Activated CD4-positive, alpha-beta T cell treated with anti-CD3 and anti-CD28 coated beads, Interleukin-2, amount 10 ng/mL, durations not matched to agents 24 days and 14 days (primary cell): ENCODE data around the gene ATXN2. TPM values are rescaled to one million over a fixed set of nuclear protein-coding genes. Genes with fewer than 3 reads are reported as not detected.
"Not testable (repeated sequence)": the region's sequence is repeated elsewhere in the genome, so short reads cannot be mapped to it uniquely, and the experiment has no call there.

Experiments used
- DNase-seq: peaks from one replicate; pipeline ENCODE4 v3.0.0; 2022
- H3K27ac Mint-ChIP-seq: one replicate; pipeline ENCODE4 v1.8.0; 2022; ENCODE audit warnings: mild to moderate bottlenecking, mixed read lengths
- H3K27me3 Mint-ChIP-seq: one replicate; pipeline ENCODE4 v1.8.0; 2022; ENCODE audit warnings: mixed read lengths
- H3K36me3 Mint-ChIP-seq: one replicate; pipeline ENCODE4 v1.8.0; 2022; ENCODE audit warnings: low read depth, mild to moderate bottlenecking, mixed read lengths
- H3K4me1 Mint-ChIP-seq: one replicate; pipeline ENCODE4 v1.8.0; 2021; ENCODE audit warnings: mixed read lengths
- H3K4me3 Mint-ChIP-seq: one replicate; pipeline ENCODE4 v1.8.0; 2022; ENCODE audit warnings: mild to moderate bottlenecking, moderate library complexity, mixed read lengths
- H3K9me3 Mint-ChIP-seq: one replicate; pipeline ENCODE4 v1.8.0; 2021; ENCODE audit warnings: mixed read lengths
- intact Hi-C: fragments of 100-400 bp; cut with micrococcal nuclease; formaldehyde crosslinking; loops from one replicate; pipeline ENCODE4 v1.15.1; 2023
- total RNA-seq: library from RNA; stranded (reverse); gene quantifications from 2 replicates; pipeline ENCODE4 v1.2.3, GENCODE V29; 2022

Gene ATXN2
- total RNA-seq, 1 donor from 2014 or later: 53.0 TPM

DNA sequence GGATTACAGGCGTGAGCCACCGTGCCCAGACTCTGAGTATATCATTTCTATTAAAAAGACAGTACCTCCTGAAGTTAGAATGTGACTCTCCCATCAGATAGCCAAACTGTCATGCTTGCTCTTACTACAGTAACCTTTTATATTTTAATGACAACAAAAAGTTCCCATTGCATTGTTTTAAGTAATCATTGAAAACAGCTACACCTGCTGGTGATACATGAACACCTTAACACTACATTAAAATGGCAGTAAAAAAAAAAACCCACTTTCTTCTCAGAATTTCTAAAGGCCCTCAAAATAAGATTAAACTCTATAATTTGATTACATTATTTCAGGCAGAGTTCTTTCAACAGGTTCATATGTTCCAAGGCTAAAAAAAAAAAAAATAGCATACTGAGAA, 116.7 kb downstream of the ATXN2 start:
- H3K4me1 Mint-ChIP-seq: no peaks in the 10 kb centered on the region
- no peaks in the 10 kb centered on the region for H3K27me3 Mint-ChIP-seq
- peaks cover 33% of the 10 kb centered on the region for H3K36me3 Mint-ChIP-seq
- no peak for DNase-seq
- no peak overlapping the region for H3K4me3 Mint-ChIP-seq
- intact Hi-C loops: loop anchor here (1.0 kb wide), 1 partner anchor 85 kb away; no protein-coding TSS in a partner anchor
- H3K9me3 Mint-ChIP-seq: no peaks in the 10 kb centered on the region
- no peak overlapping the region for H3K27ac Mint-ChIP-seq

GRCh38 chr12:111471236-111471635, 127.9 kb downstream of the ATXN2 start:
- no peak for DNase-seq
- H3K4me3 Mint-ChIP-seq: no peak overlapping the region
- H3K9me3 Mint-ChIP-seq: no peaks in the 10 kb centered on the region
- H3K4me1 Mint-ChIP-seq: peaks cover 4% of the 10 kb centered on the region
- H3K27ac Mint-ChIP-seq: no peak overlapping the region
- peaks cover 32% of the 10 kb centered on the region for H3K36me3 Mint-ChIP-seq
- H3K27me3 Mint-ChIP-seq: no peaks in the 10 kb centered on the region
- intact Hi-C loops: no loop called here

DNA sequence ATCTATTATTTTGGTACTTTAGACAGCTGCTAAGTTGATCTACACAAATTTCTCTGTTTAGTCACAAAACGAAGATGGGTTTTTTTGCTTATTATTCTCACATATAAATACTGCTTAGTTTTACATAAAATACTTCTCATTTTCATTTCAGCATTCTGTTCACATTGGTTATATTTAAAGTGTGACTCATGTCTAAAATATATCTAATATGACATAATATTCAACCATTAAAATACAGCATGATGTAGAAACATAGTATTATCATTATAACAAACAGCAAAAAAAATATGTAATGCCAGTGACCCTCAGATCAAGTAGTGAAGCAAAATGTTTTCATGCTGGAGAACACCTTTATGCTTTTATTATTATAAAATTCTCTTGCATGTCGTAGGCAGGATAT, 129.7 kb downstream of the ATXN2 start:
- Mint-ChIP-seq H3K27me3 (no peaks in the 10 kb centered on the region), H3K36me3 (peaks cover 27% of the 10 kb centered on the region), H3K4me1 (peaks cover 4% of the 10 kb centered on the region), H3K4me3 (no peak overlapping the region), H3K9me3 (no peaks in the 10 kb centered on the region), H3K27ac (no peak overlapping the region)
- intact Hi-C loops: no loop called here
- no peak for DNase-seq

GRCh38 chr12:111467857-111468241, 131.3 kb downstream of the ATXN2 start:
- no peak overlapping the region for H3K4me3 Mint-ChIP-seq
- no peaks in the 10 kb centered on the region for H3K9me3 Mint-ChIP-seq
- intact Hi-C loops: no loop called here
- peaks cover 19% of the 10 kb centered on the region for H3K36me3 Mint-ChIP-seq
- H3K27ac Mint-ChIP-seq: no peak overlapping the region
- H3K27me3 Mint-ChIP-seq: no peaks in the 10 kb centered on the region
- H3K4me1 Mint-ChIP-seq: peaks cover 2% of the 10 kb centered on the region
- no peak for DNase-seq

DNA sequence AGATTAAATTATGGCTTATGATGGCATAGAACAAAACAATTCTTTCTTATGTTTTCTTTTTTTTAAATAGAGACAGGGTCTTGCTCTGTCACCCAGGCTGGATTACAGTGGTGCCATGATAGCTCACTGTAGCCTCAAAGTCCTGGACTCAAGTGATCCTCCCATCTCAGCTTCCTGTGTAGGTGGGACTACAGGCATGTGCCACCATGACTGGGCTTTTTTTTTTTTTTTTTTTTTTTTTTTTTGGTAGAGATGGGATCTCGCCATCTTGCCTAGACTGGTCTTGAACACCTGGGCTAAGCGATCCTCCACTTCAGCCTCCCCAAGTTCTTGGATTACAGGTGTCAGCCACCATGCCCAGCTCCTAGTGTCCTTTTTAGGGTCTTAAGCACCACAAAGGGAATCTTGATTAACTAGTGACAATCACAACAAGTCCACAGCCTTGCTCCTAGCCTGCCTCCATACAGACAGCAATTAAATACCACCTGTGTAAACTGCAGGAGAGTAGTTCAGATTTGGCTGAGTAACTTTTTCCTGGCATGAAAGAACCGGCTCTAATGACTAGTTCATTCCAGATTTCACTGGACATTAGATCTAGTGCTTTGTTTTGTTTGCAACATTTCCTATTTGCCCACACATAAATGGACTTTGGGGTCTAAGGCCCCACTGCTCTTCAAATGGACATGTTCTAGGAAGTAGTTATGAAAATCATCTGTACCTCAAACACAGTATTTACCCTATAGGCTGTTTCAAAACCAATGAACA, 131.8 kb downstream of the ATXN2 start:
- peaks cover 4% of the 10 kb centered on the region for H3K4me1 Mint-ChIP-seq
- peaks cover 19% of the 10 kb centered on the region for H3K36me3 Mint-ChIP-seq
- H3K4me3 Mint-ChIP-seq: no peak overlapping the region
- no peak overlapping the region for H3K27ac Mint-ChIP-seq
- DNase-seq: no peak
- H3K27me3 Mint-ChIP-seq: no peaks in the 10 kb centered on the region
- intact Hi-C loops: no loop called here
- no peaks in the 10 kb centered on the region for H3K9me3 Mint-ChIP-seq

- H3K4me3 Mint-ChIP-seq: no peak overlapping the region
- no peak for DNase-seq
- no peaks in the 10 kb centered on the region for H3K27me3 Mint-ChIP-seq
- H3K36me3 Mint-ChIP-seq: peaks cover 12% of the 10 kb centered on the region
- intact Hi-C loops: no loop called here
- H3K9me3 Mint-ChIP-seq: no peaks in the 10 kb centered on the region
- no peak overlapping the region for H3K27ac Mint-ChIP-seq
- H3K4me1 Mint-ChIP-seq: peaks cover 2% of the 10 kb centered on the region
Measured at GRCh38 chr12:111462210-111462769, 136.8 kb downstream of the ATXN2 start.

DNA sequence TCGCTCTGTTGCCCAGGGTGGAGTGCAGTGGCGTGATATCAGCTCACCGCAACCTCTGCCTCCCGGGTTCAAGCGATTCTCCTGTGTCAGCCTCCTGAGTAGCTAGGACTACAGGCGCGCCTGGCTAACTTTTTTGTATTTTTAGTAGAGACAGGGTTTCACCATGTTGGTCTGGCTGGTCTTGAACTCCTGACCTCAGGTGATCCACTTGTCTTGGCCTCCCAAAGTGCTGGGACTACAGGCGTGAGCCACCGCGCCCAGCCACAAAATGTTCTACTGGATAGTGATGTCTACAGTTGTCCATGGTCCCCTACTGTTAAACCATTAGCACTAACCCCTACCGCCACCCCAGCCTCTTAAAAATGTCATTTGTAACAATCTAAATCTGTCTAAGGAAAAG, 139.0 kb downstream of the ATXN2 start:
- not testable (repeated sequence) for H3K27ac Mint-ChIP-seq

GRCh38 chr12:111458546-111459172, 140.5 kb downstream of the ATXN2 start:
- intact Hi-C loops: no loop called here
- H3K36me3 Mint-ChIP-seq: peaks cover 26% of the 10 kb centered on the region
- no peaks in the 10 kb centered on the region for H3K27me3 Mint-ChIP-seq
- DNase-seq: no peak
- H3K9me3 Mint-ChIP-seq: no peaks in the 10 kb centered on the region
- no peak overlapping the region for H3K4me3 Mint-ChIP-seq
- H3K4me1 Mint-ChIP-seq: peaks cover 4% of the 10 kb centered on the region
- no peak overlapping the region for H3K27ac Mint-ChIP-seq

More for the DNA sequence above, 139.0 kb downstream of the ATXN2 start:
- H3K4me1 Mint-ChIP-seq, H3K9me3 Mint-ChIP-seq, DNase-seq, H3K4me3 Mint-ChIP-seq, H3K27me3 Mint-ChIP-seq, intact Hi-C loops: not testable (repeated sequence)
- peaks cover 20% of the 10 kb centered on the region for H3K36me3 Mint-ChIP-seq

DNA sequence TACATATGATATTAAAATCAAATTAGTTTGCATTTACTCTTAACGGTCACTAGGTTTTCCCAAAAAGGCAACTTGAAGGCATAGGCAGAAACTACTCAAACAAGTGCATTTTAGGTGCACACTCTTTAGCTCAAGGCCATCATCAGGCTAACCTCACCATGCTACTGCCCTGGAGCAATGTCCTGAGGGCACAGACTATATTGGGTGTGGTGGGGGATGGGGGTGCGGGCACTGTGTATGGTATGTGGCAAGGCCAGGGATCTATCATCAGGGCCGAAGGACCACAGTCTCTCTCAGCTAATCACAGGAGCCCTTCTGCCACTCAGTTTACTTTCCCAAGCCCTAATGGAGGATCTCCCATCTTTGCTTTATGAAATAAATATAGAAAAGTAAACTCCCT, 141.5 kb downstream of the ATXN2 start:
- intact Hi-C loops: no loop called here
- no peaks in the 10 kb centered on the region for H3K27me3 Mint-ChIP-seq
- H3K9me3 Mint-ChIP-seq: no peaks in the 10 kb centered on the region
- no peak overlapping the region for H3K4me3 Mint-ChIP-seq
- H3K27ac Mint-ChIP-seq: no peak overlapping the region
- peaks cover 28% of the 10 kb centered on the region for H3K36me3 Mint-ChIP-seq
- DNase-seq: no peak
- peaks cover 4% of the 10 kb centered on the region for H3K4me1 Mint-ChIP-seq

DNA sequence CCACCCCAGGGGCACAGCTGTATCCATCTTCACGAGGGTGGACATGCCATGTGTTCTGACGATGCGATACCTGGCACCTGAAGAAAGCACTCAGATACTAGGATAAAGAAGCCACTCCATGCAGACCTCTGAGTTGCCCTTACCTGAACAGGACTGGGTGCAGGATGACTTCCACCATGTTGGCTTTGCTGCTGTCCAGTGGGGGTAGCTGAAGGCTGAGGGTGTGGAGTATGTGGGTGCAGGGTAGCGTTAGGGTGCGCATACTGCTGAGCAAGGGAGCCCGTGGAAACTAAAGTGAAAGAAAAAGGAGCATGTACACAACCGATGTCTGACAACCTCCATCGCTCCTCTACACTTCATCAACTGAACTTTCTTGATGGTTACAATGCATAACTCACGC, 142.0 kb downstream of the ATXN2 start:
- Mint-ChIP-seq H3K4me3 (no peak overlapping the region), H3K4me1 (peaks cover 2% of the 10 kb centered on the region), H3K27me3 (no peaks in the 10 kb centered on the region), H3K27ac (no peak overlapping the region), H3K36me3 (peaks cover 28% of the 10 kb centered on the region), H3K9me3 (no peaks in the 10 kb centered on the region)
- intact Hi-C loops: no loop called here
- DNase-seq: no peak

GRCh38 chr12:111455448-111456320, 143.4 kb downstream of the ATXN2 start:
- H3K27ac Mint-ChIP-seq: no peak overlapping the region

GRCh38 chr12:111454716-111455447, 144.2 kb downstream of the ATXN2 start:
- peaks cover 19% of the 10 kb centered on the region for H3K4me1 Mint-ChIP-seq
- no peaks in the 10 kb centered on the region for H3K9me3 Mint-ChIP-seq
- no peak overlapping the region for H3K4me3 Mint-ChIP-seq
- H3K36me3 Mint-ChIP-seq: peaks cover 47% of the 10 kb centered on the region
- no peak overlapping the region for H3K27ac Mint-ChIP-seq
- no peak for DNase-seq
- no peaks in the 10 kb centered on the region for H3K27me3 Mint-ChIP-seq
- intact Hi-C loops: no loop called here

More at GRCh38 chr12:111455448-111456320, 143.4 kb downstream of the ATXN2 start:
- DNase-seq: no peak
- no peak overlapping the region for H3K4me3 Mint-ChIP-seq
- H3K36me3 Mint-ChIP-seq: peaks cover 39% of the 10 kb centered on the region
- H3K9me3 Mint-ChIP-seq: no peaks in the 10 kb centered on the region
- H3K27me3 Mint-ChIP-seq: no peaks in the 10 kb centered on the region
- H3K4me1 Mint-ChIP-seq: peaks cover 12% of the 10 kb centered on the region
- intact Hi-C loops: no loop called here

GRCh38 chr12:111454311-111454710, 144.8 kb downstream of the ATXN2 start:
- H3K4me1 Mint-ChIP-seq: peaks cover 25% of the 10 kb centered on the region
- H3K9me3 Mint-ChIP-seq: no peaks in the 10 kb centered on the region
- H3K36me3 Mint-ChIP-seq: peaks cover 52% of the 10 kb centered on the region
- intact Hi-C loops: no loop called here
- H3K27ac Mint-ChIP-seq: no peak overlapping the region
- no peaks in the 10 kb centered on the region for H3K27me3 Mint-ChIP-seq
- DNase-seq: no peak
- H3K4me3 Mint-ChIP-seq: no peak overlapping the region
